GOT3 (cell line): Measurements from ENCODE around the gene FBXO24.

Source experiments
- DNase-seq: peaks from one replicate; lab custom pipeline; 2025; ENCODE audit warnings: mixed read lengths; lab: John Stamatoyannopoulos, UW

The FBXO24 gene

GRCh38 chr7:100591596-100591995, 5.5 kb downstream of the FBXO24 start:
- DNase-seq, result no peak

DNA sequence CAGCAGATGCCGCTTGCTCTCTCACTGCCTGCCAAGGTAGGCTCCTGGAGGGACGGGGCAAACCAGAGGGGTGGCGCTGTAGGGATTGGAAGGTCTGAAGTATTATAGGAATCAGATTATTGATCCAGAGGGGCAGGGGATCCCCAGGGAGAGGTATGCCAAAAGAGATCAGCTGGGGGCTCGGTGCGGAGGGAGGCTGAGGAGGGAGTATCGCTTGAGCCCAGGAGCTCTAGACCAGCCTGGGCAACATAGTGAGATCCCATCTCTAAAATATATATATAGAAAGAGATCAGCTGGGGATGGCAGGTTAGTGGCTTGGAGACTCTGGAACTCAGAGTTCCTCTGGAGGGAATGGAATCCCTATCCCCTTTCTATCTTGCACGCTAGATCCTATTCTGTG, 9.1 kb downstream of the FBXO24 start:
- DNase-seq, result no peak

DNA sequence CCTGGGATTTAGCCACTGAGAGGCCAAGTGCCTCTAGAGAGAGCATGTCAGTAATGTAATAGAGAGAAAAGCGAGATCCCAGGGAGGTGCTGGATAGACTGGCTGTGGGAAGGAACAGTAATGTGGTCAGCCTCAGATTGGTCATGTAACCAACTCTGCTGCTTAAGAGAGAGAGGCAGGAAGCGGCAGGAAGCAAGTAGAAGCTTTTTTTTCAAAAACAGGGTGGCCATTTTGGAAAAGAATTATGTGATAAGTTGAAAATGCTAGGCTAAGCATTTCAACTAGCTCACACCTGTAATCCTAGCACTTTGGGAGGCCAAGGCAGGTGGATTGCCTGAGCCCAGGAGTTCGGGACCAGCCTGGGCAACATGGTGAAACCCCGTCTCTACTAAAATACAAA, 12.3 kb downstream of the FBXO24 start:
- no peak for DNase-seq

GRCh38 chr7:100599911-100600729, 14.0 kb downstream of the FBXO24 start:
- no peak for DNase-seq

GRCh38 chr7:100600730-100601038, 14.6 kb downstream of the FBXO24 start:
- no peak for DNase-seq

- DNase-seq, result no peak
These were observed 17.0 kb downstream of the FBXO24 start for GRCh38 chr7:100602889-100603725.

- DNase-seq, result no peak
These were observed 17.5 kb downstream of the FBXO24 start for GRCh38 chr7:100603726-100604027.

GRCh38 chr7:100604028-100604975, 18.2 kb downstream of the FBXO24 start:
- DNase-seq, result no peak

DNA sequence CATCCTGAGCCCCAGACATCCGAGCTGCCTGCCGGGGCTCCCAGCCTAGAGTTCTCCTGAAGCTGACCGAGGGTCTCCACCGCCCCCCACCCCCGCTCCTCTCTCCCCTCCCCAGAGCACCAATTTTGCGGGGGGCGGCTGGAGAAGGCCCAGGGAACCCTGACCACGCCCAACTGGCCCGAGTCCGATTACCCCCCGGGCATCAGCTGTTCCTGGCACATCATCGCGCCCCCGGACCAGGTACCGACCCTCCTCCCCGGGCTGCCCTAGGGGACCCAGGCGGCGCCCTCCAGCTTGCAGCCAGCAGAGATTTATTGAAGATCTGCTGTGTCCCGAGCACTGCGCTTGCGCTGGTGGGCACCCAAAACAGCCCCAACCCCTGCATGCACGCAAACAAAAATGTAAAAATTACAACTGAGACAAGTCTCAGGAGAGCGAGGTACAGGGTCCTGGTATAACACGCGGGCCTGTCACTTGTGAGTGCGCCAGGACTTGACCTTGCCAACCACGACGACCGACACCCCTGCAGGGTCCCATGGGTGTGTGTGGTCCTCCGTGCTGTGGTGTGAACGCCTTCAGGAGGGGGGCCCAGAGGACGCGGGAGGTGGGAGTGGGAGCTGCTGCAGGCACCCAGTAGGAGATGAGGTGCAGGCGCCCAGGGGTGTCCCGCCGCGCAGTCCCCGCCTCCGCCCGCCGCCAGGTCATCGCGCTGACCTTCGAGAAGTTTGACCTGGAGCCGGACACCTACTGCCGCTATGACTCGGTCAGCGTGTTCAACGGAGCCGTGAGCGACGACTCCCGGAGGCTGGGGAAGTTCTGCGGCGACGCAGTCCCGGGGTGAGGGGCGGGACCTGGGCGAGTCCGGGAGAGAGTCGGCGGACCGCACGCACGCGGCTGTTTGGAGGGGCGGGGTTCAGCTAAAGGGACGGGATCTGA, 19.1 kb downstream of the FBXO24 start:
- no peak for DNase-seq

DNA sequence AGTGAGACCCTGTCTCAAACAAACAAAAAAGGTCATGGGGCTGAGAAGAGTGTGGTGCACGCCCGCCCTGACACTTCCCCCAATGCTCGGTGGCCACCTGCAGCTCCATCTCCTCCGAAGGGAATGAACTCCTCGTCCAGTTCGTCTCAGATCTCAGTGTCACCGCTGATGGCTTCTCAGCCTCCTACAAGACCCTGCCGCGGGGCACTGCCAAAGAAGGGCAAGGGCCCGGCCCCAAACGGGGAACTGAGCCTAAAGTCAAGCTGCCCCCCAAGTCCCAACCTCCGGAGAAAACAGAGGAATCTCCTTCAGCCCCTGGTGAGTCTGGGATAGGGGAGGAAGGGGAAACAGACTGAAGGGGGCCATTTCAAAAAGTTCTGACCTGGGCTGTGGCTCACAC, 20.2 kb downstream of the FBXO24 start:
- DNase-seq, result no peak

DNA sequence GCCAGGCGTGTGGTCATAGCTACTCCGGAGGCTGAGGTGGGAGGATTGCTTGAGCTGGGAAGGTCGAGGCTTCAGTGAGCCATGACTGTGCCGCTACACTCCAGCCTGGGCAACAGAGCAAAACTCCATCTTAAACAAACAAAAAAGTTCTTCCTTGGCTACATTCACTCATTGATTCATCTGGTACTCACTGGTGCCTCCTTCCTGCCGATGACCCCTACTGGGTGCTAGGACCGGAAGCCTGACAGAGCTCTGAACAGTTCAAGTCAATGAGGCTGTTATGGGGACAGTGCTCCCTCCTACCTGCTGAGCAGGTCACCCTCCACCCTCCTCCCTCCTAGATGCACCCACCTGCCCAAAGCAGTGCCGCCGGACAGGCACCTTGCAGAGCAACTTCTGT, 21.0 kb downstream of the FBXO24 start:
- no peak for DNase-seq

- DNase-seq, result no peak
These were observed 23.8 kb downstream of the FBXO24 start for GRCh38 chr7:100609958-100610357.

DNA sequence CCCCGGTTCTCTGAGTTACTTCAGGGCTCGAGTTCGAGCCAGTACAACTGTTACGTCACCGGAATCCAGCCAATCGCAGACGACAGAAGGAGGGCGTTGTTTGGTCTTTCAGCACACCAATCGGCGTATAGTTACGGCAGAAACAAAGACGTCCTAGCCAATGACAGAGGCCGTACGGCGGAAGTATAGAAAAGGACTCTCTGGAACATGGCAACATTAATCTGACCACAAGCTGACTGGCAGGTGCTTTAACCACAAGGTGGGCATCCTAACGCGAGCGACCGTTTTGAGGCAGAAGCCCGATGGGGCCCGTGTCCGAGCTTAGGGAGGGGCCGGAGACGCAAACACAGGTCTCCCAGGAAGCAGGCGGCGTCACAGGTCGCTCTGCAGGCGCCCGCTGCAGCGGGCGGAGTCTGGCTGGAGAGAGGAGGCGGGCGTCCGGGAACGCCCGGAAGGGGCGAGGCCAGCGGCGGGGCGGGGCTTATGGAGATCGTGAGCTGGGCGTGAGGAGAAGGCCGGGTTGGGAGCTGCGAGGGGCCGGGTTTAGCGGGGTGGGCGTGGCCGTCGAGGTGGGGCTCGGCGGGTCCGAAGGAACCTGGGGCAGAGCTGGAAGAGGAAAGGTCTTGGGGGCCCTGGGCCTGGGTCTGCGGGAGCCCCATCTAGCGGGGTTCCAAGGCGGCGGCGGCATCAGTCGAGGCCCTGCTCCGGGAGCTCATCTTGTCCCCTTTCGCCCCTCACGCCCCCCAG, 26.0 kb downstream of the FBXO24 start, which contains the start of gene MOSPD3:
TSS of gene MOSPD3 (plus strand) at position 558 of the 747 bp plus-strand sequence. CDS start 252 bp downstream, outside the sequence.
- DNase-seq, result peak; percentile 87

DNA sequence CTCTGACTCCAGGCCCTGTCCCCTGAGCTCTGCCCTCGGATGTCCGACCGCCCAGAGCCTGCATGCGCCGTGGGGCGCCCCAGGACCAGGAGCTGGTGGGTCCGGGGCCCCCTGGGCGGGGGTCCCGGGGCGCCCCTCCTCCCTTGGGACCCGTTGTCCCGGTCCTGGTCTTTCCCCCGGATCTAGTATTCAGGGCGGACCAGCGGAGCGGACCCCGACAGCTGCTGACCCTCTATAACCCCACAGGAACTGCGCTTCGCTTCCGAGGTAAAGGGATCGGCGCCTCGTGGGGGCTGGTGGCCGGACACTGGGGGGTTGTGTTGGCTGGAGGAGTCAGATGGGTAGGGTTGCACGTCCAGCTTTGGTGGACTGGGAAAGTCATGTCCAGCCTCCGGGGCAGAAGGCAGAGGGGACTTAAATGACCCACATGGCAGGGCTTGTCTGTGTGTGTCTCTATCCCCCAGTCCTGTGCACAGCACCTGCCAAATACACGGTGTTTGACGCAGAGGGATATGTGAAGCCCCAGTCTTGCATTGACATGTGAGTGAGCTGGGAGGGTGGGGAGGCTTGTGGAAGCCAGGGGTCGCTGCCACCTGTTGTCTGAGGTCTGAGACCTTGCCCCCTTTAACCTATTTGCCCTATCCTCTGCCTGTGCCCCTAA, 26.7 kb downstream of the FBXO24 start:
- no peak for DNase-seq

- DNase-seq, result no peak
These were observed 27.5 kb downstream of the FBXO24 start for GRCh38 chr7:100613412-100614175.

DNA sequence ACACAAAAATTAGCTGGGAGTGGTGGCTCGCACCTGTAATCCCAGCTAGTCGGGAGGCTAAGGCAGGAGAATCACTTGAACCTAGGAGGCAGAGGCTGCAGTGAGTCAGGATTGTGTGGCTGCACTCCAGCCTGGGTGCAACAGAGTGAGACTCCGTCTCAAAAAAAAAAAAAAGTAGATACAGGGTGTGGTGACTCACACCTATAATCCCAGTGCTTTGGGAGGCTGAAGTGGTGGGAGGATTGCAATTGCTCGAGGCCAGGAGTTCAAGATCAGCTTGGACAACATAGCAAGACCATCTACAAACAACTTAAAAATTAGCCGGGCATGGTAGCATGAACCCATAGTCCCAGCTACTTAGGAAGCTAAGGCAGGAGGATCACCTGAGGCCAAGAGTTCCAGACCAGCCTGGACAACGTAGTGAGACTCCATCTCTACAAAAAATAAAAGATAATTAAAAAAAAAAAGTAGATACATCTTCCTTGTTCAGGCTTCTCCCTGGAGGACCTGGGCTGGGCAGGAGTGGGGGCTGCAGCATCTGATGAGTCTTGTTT, 28.3 kb downstream of the FBXO24 start:
- DNase-seq, result no peak

DNA sequence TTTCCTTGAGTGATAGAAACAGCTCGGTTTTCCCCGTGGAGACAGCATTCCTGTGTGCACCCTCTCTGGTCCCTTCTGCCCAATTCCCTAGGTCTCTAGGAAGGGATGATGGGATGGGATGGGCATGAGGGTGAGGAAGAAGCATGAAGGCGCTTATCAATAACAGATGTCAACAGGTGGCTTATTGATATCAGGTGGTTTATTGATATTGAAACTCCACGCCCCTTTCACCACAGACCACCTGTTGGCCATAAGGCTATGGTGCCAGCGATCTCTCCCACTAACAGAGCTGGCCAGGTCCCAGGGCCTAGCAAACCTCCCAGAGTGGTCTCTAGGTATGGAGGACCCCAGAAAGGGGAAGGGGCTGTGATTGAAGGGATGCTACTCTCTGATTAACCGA, 34.1 kb downstream of the FBXO24 start:
- no peak for DNase-seq

DNA sequence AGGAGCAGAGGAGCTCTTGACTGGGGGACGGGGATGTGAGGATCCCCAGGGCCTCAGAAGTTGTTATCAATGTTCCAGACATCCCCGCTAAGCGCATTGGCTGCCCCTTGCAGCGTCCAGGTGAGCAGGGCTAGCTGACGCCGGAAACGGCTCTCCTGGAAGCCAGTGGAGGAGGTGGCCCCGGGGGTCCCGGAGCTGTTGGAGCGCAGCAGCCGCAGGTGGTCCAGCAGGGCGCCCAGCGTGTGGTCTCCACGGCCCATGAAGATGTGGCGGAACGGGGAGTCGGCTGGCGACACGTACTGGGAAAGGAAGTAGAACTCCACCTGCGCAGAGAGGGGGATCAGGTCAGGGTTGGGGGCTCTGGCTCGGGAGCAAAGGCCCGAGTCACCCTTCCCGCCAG, 34.7 kb downstream of the FBXO24 start:
- no peak for DNase-seq

- no peak for DNase-seq
These were observed 35.4 kb downstream of the FBXO24 start for GRCh38 chr7:100621554-100621953.
